Measurements from ENCODE around the gene CAPN14.
"Not testable (repeated sequence)": the region's sequence is repeated elsewhere in the genome, so short reads cannot be mapped to it uniquely, and the experiment has no call there.

Gene CAPN14

DNA sequence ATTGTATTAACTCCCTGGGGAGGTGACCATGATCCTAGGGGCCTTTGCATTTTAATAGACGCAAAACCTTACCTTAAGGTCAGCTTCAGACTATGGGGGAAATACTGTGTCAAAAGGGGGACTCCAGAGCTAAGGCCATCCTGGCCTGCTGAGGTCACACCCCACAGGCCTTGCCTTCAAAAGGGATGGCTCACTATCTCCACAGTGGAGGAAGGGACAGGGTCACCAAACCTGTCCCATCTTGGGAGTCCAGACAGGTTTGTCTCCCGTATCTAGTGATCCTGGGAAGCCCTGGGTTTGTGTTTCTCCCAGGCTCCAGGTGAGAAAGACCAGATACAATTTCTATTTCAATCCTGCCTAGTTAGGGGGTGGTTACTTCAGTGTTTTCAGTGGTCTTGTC is 24.9 kb downstream of the CAPN14 start:
- TF ChIP-seq CTCF (IDR thresholded peaks at IDR 0.05; ENCODE audit: unreplicated experiment in 3 of 3): no peak
- H3K4me1 Mint-ChIP-seq: no peaks in the 10 kb centered on the region
- no peaks in the 10 kb centered on the region for H3K27me3 Mint-ChIP-seq (ENCODE audit: low read depth)
- no peak overlapping the region for H3K4me3 Mint-ChIP-seq
- no peaks in the 10 kb centered on the region for H3K36me3 Mint-ChIP-seq (ENCODE audit: low read depth)
- no peak overlapping the region for H3K27ac Mint-ChIP-seq
- H3K9me3 Mint-ChIP-seq: no peaks in the 10 kb centered on the region

- no peak for TF ChIP-seq CTCF (IDR thresholded peaks at IDR 0.05; ENCODE audit: unreplicated experiment in 3 of 3)
- H3K36me3 Mint-ChIP-seq (ENCODE audit: low read depth): no peaks in the 10 kb centered on the region
- H3K4me1 Mint-ChIP-seq: no peaks in the 10 kb centered on the region
- no peaks in the 10 kb centered on the region for H3K27me3 Mint-ChIP-seq (ENCODE audit: low read depth)
- H3K4me3 Mint-ChIP-seq: no peak overlapping the region
- H3K9me3 Mint-ChIP-seq: no peaks in the 10 kb centered on the region
- no peak overlapping the region for H3K27ac Mint-ChIP-seq
Measured at GRCh38 chr2:31191931-31192330, 25.4 kb downstream of the CAPN14 start.

GRCh38 chr2:31190188-31190587 is 27.1 kb downstream of the CAPN14 start:
- no peak overlapping the region for H3K27ac Mint-ChIP-seq
- no peaks in the 10 kb centered on the region for H3K9me3 Mint-ChIP-seq
- H3K27me3 Mint-ChIP-seq (ENCODE audit: low read depth): peaks cover 4% of the 10 kb centered on the region
- no peak for TF ChIP-seq CTCF (IDR thresholded peaks at IDR 0.05; ENCODE audit: unreplicated experiment in 3 of 3)
- H3K4me1 Mint-ChIP-seq: no peaks in the 10 kb centered on the region
- no peak overlapping the region for H3K4me3 Mint-ChIP-seq
- H3K36me3 Mint-ChIP-seq (ENCODE audit: low read depth): no peaks in the 10 kb centered on the region

- Mint-ChIP-seq H3K27me3 (ENCODE audit: low read depth) (peaks cover 8% of the 10 kb centered on the region), H3K4me1 (no peaks in the 10 kb centered on the region), H3K9me3 (peaks cover 6% of the 10 kb centered on the region), H3K4me3 (no peak overlapping the region), H3K36me3 (ENCODE audit: low read depth) (no peaks in the 10 kb centered on the region), H3K27ac (no peak overlapping the region)
- no peak for TF ChIP-seq CTCF (IDR thresholded peaks at IDR 0.05; ENCODE audit: unreplicated experiment in 3 of 3)
Measured at GRCh38 chr2:31189141-31189540, 28.2 kb downstream of the CAPN14 start.

- TF ChIP-seq CTCF (IDR thresholded peaks at IDR 0.05; ENCODE audit: unreplicated experiment in 3 of 3): no peak
- H3K4me1 Mint-ChIP-seq: no peaks in the 10 kb centered on the region
- H3K27me3 Mint-ChIP-seq (ENCODE audit: low read depth): peaks cover 8% of the 10 kb centered on the region
- no peaks in the 10 kb centered on the region for H3K36me3 Mint-ChIP-seq (ENCODE audit: low read depth)
- H3K4me3 Mint-ChIP-seq: no peak overlapping the region
- no peak overlapping the region for H3K27ac Mint-ChIP-seq
- H3K9me3 Mint-ChIP-seq: peaks cover 7% of the 10 kb centered on the region
Measured at GRCh38 chr2:31188131-31188530, 29.2 kb downstream of the CAPN14 start.

- Mint-ChIP-seq H3K4me1 (no peaks in the 10 kb centered on the region), H3K27me3 (ENCODE audit: low read depth) (peaks cover 8% of the 10 kb centered on the region)
- TF ChIP-seq CTCF (IDR thresholded peaks at IDR 0.05; ENCODE audit: unreplicated experiment in 3 of 3): no peak
Measured at GRCh38 chr2:31187166-31187565, 30.1 kb downstream of the CAPN14 start.

DNA sequence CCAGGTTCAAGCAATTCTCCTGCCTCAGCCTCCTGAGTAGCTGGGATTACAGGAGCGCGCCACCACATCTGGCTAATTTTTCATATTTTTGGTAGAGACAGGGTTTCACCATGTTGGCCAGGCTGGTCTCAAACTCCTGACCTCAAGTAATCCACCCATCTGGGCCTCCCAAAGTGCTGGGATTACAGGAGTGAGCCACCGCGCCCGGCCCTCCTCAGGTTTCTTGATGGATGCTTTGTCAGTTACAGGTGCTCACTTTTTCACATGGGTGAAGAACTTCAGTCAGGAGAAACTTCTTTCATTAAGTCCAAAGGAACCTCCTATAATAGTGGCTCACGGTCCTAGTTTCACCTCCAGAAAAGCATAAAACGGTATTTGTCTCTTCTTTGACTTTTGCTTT is 33.3 kb downstream of the CAPN14 start:
- H3K9me3 Mint-ChIP-seq: peaks cover 12% of the 10 kb centered on the region
- H3K4me3 Mint-ChIP-seq; H3K36me3 Mint-ChIP-seq (ENCODE audit: low read depth); H3K27ac Mint-ChIP-seq; H3K4me1 Mint-ChIP-seq; H3K27me3 Mint-ChIP-seq (ENCODE audit: low read depth): not testable (repeated sequence)

More at GRCh38 chr2:31187166-31187565, 30.1 kb downstream of the CAPN14 start:
- Mint-ChIP-seq H3K36me3 (ENCODE audit: low read depth) (no peaks in the 10 kb centered on the region), H3K9me3 (peaks cover 7% of the 10 kb centered on the region), H3K4me3 (no peak overlapping the region), H3K27ac (no peak overlapping the region)
